Peyer's patch (tissue), 4 donors: ENCODE results near the gene WBP1L. TPM values are rescaled to one million over a fixed set of nuclear protein-coding genes. Genes with fewer than 3 reads are reported as not detected.
"Not testable (repeated sequence)": the region's sequence is repeated elsewhere in the genome, so short reads cannot be mapped to it uniquely, and the experiment has no call there.

Experiments
- DNase-seq, 3 donors: peaks; one replicate each; pipeline ENCODE4 v3.0.0-alpha.2; 2017 to 2019
- H3K27ac ChIP-seq, 4 donors: fragments of 200-600 bp; sonication (generic); one replicate each; pipeline ENCODE4 v1.5.1; 2016 to 2019
- H3K27me3 ChIP-seq, 2 donors: fragments of 200-600 bp; sonication (generic); one replicate each; pipeline ENCODE4 v1.5.1; 2019
- H3K36me3 ChIP-seq, 3 donors: fragments of 200-600 bp; sonication (generic); one replicate each; pipeline ENCODE4 v1.5.1; 2016 to 2019
- H3K4me1 ChIP-seq, 4 donors: fragments of 200-600 bp; sonication (generic); one replicate each; pipeline ENCODE4 v1.5.1; 2016 to 2019
- H3K4me3 ChIP-seq, 4 donors: fragments of 200-600 bp; sonication (generic); 1 replicate in 3 of 4; 2 replicates in 1 of 4; pipeline ENCODE4 v1.5.1; 2016 to 2019; ENCODE audit warnings: mild to moderate bottlenecking in 1 of 4
- H3K9me3 ChIP-seq, 4 donors: fragments of 200-600 bp; sonication (generic); one replicate each; pipeline ENCODE4 v1.5.1; 2016 to 2019; ENCODE audit warnings: mild to moderate bottlenecking in 1 of 4
- POLR2A ChIP-seq, 2 donors: fragments of 450-650 bp; IDR thresholded peaks; one replicate each; pipeline ENCODE4 v1.5.1; 2017; ENCODE audit warnings: antibody characterized with exemption in 2 of 2, mild to moderate bottlenecking in 2 of 2, moderate library complexity in 2 of 2
- total RNA-seq, 4 donors: library from RNA; depleted of rRNA; stranded (reverse); fragments of >200 nt; gene quantifications; one replicate each; pipeline ENCODE4 v1.1.0, GENCODE V29; 2016
- TF ChIP-seq, protein P1 (sequence below), 6 experiments: fragments of 450-650 bp in 4 of 6; fragments of 200-600 bp in 2 of 6; sonication (generic) in 1 of 6; IDR thresholded peaks; one replicate each; pipeline ENCODE4 v1.5.1; 2017 to 2019; ENCODE audit warnings: antibody characterized with exemption in 6 of 6, mild to moderate bottlenecking in 3 of 6, moderate library complexity in 1 of 6

Gene WBP1L
- total RNA-seq, result 10 to 100 TPM; 38.0 to 78.3 (median 65.8) TPM

- no peaks in the 10 kb centered on the region for H3K27me3 ChIP-seq
- TF ChIP-seq POLR2A (IDR thresholded peaks at IDR 0.05), result peak; percentile 80 to 81
- TF ChIP-seq, protein P1, sequence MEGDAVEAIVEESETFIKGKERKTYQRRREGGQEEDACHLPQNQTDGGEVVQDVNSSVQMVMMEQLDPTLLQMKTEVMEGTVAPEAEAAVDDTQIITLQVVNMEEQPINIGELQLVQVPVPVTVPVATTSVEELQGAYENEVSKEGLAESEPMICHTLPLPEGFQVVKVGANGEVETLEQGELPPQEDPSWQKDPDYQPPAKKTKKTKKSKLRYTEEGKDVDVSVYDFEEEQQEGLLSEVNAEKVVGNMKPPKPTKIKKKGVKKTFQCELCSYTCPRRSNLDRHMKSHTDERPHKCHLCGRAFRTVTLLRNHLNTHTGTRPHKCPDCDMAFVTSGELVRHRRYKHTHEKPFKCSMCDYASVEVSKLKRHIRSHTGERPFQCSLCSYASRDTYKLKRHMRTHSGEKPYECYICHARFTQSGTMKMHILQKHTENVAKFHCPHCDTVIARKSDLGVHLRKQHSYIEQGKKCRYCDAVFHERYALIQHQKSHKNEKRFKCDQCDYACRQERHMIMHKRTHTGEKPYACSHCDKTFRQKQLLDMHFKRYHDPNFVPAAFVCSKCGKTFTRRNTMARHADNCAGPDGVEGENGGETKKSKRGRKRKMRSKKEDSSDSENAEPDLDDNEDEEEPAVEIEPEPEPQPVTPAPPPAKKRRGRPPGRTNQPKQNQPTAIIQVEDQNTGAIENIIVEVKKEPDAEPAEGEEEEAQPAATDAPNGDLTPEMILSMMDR (IDR thresholded peaks at IDR 0.05), result no peak
These were observed at the start of gene WBP1L for GRCh38 chr10:102743588-102744373. Gene WBP1L (plus strand): TSS chr10:102743948. CDS start chr10:102744054, 106 bp downstream.

DNA sequence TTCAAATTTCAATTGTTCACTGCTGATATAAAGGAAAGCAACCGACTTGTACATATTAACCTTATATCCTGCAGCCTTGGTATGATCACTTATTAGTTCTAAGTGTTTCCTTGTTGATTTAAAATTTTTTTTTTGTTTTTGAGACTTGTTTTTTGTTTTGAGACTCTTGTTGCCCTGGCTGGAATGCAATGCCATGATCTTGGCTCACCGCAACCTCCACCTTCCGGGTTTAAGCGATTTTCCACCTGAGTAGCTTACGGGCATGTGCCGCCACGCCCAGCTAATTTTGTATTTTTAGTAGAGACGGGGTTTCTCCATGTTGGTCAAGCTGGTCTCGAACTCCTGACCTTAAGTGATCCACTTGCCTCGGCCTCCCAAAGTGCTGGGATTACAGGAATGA is 48.3 kb upstream of the WBP1L start:
- H3K4me3 ChIP-seq, DNase-seq, H3K27ac ChIP-seq, H3K27me3 ChIP-seq, H3K4me1 ChIP-seq, H3K9me3 ChIP-seq: not testable (repeated sequence)
- peaks cover 0 to 11% (median 0%) of the 10 kb centered on the region in 3 donors for H3K36me3 ChIP-seq

More at GRCh38 chr10:102743588-102744373, at the start of gene WBP1L:
- Histone ChIP-seq H3K4me3 (peak within 1 kb of the TSS; percentile 60 to 92 (median 84)), H3K27ac (peak within 1 kb of the TSS; percentile 81 to 92 (median 90)), H3K9me3 (no peaks in the 10 kb centered on the region), H3K4me1 (peaks cover 0 to 22% (median 2%) of the 10 kb centered on the region in 4 donors), H3K36me3 (no peaks in the 10 kb centered on the region)
- DNase-seq, result peak; percentile 94 to 98 (median 94)

DNA sequence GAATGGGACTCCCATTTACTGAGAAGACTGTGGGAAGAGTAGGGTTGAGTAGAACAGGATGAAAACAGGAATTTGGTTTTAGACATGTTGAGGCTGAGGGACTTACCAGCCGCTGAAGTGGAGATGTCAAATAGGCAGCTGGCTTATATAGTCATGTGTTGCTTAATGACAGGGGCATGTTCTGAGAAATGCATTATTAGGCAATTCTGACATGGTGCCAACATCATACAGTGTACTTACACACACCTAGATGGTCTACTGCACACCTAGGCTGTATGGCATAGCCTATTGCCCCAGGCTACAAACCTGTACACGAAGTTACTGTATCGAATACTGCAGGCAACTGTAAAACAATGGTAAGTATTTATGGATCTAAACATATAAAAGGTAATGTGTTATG is 47.0 kb upstream of the WBP1L start:
- Histone ChIP-seq H3K4me3 (no peak overlapping the region), H3K27me3 (no peaks in the 10 kb centered on the region), H3K27ac (no peak overlapping the region), H3K36me3 (peaks cover 0 to 11% (median 0%) of the 10 kb centered on the region in 3 donors), H3K9me3 (no peaks in the 10 kb centered on the region), H3K4me1 (no peaks in the 10 kb centered on the region)
- TF ChIP-seq, protein P1 (IDR thresholded peaks at IDR 0.05), result no peak
- TF ChIP-seq POLR2A (IDR thresholded peaks at IDR 0.05), result no peak
- no peak for DNase-seq

DNA sequence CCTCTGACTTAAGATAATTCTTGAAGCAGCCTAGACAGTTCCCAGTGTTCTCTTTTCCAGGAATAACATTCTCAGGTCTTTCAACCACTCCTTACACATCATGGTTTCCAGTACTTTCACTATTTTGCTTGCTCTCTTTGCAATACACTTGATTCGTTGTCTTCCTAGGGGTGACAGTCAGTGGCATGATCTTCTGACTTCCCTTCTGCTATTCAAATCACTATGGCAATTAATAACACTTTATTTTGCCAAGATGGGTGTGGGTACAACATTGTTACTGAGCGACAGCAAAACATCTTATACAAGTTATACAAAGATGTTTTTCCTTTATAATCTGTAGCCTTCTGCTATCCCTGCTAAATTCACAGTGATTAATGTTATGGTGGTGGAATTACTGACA is 44.9 kb upstream of the WBP1L start:
- H3K4me1 ChIP-seq, result no peaks in the 10 kb centered on the region
- no peak for TF ChIP-seq POLR2A (IDR thresholded peaks at IDR 0.05)
- TF ChIP-seq, protein P1 (IDR thresholded peaks at IDR 0.05), result no peak

GRCh38 chr10:102701272-102701671 is 42.5 kb upstream of the WBP1L start:
- no peak overlapping the region for H3K27ac ChIP-seq
- H3K9me3 ChIP-seq, result no peaks in the 10 kb centered on the region
- H3K4me1 ChIP-seq, result no peaks in the 10 kb centered on the region
- no peaks in the 10 kb centered on the region for H3K27me3 ChIP-seq
- no peak for DNase-seq
- H3K4me3 ChIP-seq, result no peak overlapping the region
- peaks cover 0 to 7% (median 0%) of the 10 kb centered on the region in 3 donors for H3K36me3 ChIP-seq
- TF ChIP-seq POLR2A (IDR thresholded peaks at IDR 0.05), result no peak
- TF ChIP-seq, protein P1 (IDR thresholded peaks at IDR 0.05), result no peak

More for the DNA sequence above, 44.9 kb upstream of the WBP1L start:
- Histone ChIP-seq H3K9me3 (no peaks in the 10 kb centered on the region), H3K27me3 (no peaks in the 10 kb centered on the region), H3K27ac (no peak overlapping the region), H3K4me3 (no peak overlapping the region), H3K36me3 (peaks cover 0 to 11% (median 0%) of the 10 kb centered on the region in 3 donors)
- no peak for DNase-seq

GRCh38 chr10:102701796-102702195 is 42.0 kb upstream of the WBP1L start:
- Histone ChIP-seq H3K27me3 (no peaks in the 10 kb centered on the region), H3K9me3 (no peaks in the 10 kb centered on the region), H3K27ac (no peak overlapping the region), H3K4me3 (no peak overlapping the region), H3K36me3 (peaks cover 0 to 2% (median 0%) of the 10 kb centered on the region in 3 donors), H3K4me1 (no peaks in the 10 kb centered on the region)
- no peak for DNase-seq
- TF ChIP-seq, protein P1 (IDR thresholded peaks at IDR 0.05), result no peak
- TF ChIP-seq POLR2A (IDR thresholded peaks at IDR 0.05), result no peak
